Activated gamma-delta T cell (primary cell): ENCODE measurements around the gene TRAP1.
"Not testable (repeated sequence)": the region's sequence is repeated elsewhere in the genome, so short reads cannot be mapped to it uniquely, and the experiment has no call there.

Source experiments
- DNase-seq: peaks from one replicate; lab custom pipeline; 2025; lab: John Stamatoyannopoulos, UW

Gene TRAP1

DNA sequence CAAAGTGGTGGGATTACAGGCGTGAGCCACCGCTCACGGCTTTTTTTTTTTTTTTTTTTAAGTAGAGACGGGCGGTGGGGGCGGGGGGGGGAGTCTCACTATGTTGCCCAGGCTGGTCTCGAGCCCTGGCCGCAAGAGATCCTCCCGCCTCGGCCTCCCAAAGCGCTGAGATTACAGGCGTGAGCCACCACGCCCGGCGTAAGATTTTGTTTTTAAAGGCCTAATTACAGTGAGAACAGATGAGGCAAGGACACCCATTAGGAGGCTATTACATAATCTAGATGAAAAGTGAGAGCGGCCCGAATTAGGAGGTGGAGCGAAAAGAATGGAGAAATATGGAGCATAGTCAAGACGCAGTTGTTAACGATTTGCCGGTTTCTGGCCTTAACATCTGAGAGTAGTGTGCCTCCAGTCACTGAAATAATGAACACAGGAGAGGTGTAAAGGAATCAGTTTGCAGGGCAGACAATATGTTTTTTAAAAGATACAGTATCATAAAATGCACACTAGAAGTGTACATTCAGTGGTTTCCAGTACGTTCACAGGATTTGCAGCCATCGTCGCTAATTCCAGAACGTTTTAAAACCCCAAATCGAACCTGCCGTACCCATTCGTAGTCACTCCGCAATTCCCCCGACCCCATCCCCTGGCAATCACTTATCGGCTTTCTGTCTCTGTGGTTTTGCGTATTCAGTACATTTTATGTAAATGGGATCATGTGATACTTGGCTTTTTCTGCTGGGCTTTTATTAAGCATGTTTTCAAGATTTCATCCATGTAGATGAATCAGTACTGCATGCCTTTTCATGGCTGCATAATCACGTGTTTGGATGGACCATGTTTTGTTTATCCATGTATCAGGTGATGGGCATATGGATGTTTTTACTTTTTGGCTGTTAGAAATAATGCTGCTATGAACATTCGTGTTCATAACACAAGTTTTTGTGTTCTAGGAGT, 104.5 kb downstream of the TRAP1 start:
- DNase-seq, result no peak

DNA sequence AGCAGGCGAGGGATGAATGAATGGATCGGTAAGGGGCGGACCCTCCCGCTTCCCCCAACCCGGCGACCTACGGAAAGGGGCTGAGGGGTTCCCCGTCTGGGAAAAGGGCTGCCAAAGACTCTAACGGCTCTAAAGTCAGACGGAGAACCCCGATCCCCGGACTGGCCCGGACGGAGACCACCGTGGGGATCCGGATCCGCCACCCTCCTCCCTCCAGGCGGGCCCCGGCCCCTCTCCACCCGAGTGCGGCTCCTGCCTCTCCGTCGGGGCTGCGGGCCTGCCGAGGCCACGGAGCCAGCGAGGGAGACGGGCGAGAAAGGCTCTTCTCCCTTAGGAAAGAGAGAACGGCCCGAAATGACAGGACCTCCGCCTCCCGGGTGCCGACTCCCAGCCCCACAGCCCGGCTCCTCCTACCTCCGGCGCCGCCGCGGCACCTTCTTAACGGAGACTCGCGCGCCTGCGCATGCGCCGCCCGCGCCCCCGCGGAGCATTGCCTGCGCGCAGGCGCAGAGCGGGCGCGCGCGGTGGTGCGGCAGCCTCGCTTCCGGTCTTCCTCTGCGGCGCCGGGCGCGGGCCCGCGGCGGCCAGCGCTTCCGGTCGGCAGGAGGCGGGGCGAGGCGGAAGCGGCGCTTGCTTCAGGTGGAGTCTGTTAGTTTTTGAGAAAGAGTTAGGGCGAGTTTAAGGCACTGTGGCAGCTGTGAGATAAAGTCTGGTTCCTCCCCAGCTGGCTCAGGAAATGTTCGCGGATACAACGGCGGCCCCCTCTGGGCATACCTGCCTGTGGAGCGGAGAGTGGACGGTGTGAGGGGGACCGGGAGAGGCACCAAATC, 106.0 kb downstream of the TRAP1 start, which contains the start of gene SLX4:
Gene SLX4 (minus strand): TSS at position 461 of the 830 bp plus-strand sequence. CDS start 2,642 bp downstream, outside the sequence.
- peak; percentile 90 for DNase-seq

DNA sequence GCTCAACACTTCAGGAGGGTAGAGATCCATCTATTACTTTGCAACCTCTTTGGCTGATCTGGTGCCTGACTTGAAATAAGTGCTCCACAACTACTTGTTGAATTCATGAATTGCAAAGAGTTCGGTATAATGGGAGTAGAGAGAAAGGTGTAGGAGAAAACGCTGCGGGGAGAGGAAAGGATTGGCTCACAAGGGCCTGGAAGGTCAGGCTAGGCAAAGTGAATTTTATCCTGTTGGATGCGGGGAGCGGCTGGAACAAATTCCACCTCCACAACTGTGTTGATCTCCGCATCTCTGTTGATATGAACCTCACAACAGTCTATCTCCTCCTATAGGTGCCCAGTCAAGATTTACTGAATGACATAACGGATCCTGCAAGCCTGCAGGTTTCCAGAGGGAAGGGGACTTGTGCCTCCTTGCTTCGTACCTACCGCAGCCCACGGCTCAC, 106.6 kb downstream of the TRAP1 start:
- DNase-seq, result no peak

DNA sequence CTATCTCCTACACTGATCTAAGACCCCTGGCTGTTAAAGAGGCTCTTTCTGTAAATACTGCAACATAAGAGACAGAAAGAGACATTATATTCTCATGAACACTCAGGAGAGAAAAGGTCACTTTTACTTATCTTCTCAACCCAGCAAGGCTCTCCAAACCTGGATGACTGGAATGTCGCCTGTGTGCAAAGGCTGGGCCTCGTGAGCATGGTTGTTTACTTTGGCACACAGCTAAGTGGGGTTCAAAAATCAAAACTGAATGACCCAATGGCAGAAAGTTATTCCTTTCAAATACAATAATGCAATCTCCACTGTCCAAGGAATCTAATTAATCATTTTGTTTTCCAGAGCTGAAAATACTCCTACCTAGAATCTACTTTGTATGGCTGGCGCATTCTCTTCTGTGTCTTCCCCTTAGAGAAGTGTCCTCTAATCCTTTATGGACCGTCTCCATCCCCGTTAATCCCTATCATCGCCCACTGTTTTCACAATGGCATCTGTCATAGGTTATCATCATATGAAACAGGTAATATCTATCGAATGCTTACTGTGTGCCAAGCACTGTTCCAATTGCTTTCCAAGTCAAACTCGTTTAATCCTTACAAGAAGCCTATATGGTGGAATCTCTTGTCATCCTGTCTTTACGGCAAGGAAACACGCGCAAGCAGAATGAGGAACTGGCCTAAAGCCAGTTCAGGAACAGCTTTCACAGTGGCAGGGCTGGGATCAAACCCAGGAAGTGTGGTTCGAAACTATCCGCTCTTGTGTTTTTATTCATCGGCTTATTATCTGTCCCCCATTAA, 107.2 kb downstream of the TRAP1 start:
- DNase-seq, result no peak

DNA sequence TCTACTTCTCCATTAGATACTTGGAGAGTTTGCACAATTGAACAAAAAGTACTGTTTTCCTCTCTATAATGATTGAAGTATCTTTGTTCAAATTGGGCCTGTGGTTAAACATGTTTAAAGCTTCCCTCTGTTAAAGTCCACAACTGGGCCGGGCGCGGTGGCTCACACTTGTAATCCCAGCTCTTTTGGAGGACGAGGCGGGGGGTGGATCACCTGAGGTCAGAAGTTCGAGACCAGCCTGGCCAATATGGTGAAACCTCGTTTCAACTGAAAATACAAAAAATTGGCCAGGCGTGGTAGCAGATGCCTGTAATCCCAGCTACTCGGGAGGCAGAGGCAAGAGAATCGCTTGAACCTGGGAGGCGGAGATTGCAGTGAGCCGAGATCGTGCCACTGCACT, 108.3 kb downstream of the TRAP1 start:
- not testable (repeated sequence) for DNase-seq

DNA sequence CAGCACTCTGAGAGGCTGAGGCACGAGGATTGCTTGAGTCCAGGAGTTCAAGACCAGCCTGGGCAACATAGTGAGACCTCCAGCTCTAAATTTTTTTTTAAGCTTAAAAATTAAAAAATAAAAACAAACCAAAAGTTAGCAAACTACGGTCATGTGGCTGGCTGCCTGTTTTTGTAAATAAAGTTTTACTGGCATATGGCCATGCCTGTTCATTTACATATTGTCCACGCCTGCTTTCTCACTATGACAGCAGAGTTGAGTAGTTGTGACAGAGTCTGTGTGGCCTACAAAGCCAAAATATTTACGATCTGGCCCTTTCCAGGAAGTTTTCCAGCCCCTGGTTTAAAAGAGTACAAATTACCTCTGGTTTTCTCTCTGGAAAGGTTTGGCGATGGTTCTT, 109.3 kb downstream of the TRAP1 start:
- DNase-seq, result no peak
